HL-60/S4 treated with phorbol 12-myristate 13-acetate at 8.2 ng/mL for 4 days and 3 days (cell line): ENCODE measurements around the gene C6orf136.

ENCODE experiments used
- in situ Hi-C: fragments of 300-500 bp; cut with MboI; formaldehyde crosslinking; loops from 2 replicates; pipeline ENCODE4 v1.15.0; 2022; ENCODE audit warnings: low sequenced_read_pairs

C6orf136 gene

DNA sequence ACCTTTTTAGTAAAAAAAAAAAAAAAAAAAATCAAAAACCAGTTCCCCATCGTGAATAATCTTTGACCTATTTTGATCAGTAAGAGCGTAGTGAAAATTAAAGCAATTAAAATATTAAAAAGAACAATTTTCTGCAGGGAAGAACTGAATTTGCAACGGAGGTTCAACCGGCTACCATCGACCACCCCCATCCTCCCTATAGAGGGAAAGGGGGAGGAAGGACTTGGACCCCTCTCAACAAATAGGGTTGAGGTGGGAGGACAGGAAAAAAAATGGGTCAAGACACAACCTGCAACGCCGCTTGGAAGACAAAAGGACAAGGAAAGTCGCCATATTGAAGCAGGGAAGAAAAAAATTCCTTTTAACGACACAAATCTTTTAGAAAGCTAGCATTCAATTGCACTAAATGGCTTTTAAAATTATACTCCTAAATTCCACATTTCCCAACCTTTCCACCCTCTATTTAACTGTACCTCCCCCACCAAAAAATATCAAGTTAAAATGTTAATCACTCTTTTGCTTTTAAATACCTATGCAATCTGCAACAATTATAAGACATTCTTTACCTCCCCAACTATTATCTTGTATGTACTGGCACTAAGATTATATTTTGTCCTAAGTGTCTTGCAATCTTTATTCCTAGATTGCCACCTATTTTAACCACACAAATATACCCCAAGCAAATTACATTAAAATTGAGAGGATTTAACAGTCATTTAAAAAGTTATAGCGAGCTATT lies 31.5 kb upstream of the C6orf136 start:
- in situ Hi-C loops, result no loop called here

DNA sequence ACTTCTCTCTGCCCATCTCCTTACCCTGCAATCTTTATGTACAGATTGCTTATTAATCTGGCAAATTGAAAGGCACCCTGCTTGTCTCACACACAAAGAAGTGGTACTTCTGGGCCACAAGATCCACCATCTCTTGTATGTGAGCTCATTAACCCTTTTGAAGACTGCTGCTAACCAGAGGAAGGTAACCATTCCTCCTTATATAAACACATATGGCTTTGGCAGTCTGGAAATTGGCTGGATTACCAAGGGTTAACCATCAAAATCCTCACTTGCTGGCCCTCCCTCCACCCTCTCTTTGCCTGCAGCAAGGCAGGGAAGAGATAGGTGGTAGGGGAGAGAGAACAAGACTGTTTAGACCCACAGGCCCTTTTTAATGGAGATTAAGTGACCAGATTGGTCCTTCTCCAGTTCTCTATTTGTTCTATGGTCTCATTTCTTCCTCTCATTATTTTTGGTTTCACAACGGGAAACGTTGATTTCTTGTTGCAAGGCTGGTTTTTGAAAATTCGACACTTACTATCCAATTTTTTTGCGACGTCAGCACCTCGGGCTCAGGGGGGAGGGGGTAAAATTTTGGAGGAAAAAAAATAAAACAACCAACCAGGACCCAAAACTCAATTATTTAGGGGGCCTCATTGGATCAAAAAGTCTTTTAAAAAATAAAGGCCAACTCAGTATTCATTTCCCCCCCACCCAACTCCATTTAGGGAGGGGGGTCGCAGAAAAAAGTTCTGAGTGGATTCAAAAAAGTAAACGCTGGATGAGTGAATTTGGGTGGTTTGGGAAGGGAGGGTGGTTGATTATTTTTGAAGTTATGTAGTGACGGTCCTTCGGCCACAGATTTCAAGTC lies 30.7 kb upstream of the C6orf136 start:
- in situ Hi-C loops, result no loop called here

DNA sequence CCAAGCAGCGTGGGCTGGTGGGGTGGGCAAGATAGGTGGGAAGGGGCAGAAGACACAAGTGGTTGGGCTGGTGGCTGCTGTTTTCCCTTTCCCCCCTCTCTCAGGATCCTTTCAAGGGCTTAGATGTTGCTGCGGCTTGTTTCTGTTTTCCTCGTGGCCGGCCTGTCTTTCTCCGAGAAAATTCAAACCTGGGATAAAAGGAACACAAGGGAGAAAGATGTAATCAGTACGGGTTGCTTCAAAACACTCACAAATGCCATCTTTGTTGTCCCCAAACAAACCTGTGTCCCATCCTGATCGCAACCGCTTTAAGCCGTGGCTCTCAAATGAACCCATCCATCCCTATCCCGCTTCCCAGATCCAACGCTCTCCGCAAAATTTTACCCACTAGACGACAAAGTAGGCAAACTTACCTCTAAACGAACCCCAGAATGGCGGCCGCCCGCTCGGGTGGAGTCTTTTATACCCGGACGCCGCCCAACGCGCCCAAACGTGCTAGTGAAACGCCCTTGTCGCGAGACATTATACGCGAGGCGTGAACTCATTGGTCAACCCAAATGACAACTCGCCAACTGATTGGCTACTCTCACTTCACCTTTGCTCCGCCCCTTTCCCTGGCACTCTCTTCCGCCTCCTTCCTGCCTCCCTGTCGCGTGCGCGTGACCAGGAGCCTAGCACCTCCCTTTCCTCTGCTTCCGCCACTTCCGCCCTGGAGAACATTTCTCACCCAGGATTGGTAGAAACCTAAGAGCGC lies 29.9 kb upstream of the C6orf136 start, which contains the start of gene PPP1R10:
PPP1R10 (minus strand) TSS at position 433 of the 754 bp plus-strand sequence. CDS start 7,299 bp downstream, outside the sequence.
- in situ Hi-C loops, result no loop called here

DNA sequence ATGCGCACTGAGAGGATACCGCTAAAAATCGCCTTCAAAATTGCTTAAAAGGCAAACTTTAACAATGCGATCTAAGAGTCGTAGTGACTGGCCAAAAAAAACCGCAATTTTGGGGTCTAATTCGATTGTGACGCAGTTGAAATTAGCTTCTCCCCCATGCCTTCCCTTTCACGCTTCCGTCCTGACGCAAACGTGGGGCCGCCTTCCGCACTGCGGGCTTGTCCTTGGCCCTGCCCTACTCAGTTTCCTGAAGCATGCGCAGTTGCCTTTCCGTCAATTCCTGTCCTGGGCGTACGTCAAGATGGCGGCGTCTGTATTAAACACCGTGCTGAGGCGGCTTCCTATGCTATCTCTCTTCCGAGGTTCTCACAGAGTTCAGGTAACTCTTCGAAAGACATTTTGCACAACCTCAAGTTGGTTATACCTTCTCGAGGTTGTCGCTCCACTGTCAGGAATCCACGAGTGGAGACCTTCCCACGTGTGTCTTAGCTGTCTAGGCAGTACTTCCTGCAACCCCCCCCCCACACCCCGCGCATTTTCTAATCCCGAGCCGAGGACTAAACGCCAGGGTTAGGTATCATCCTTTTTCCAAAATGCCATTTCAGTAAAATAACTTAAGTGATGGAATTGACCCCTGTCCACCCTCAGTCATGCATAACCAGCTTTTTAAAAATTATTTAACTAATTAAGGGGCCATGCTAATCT lies 29.2 kb upstream of the C6orf136 start, which contains the start of gene MRPS18B:
MRPS18B (plus strand) TSS at position 276 of the 705 bp plus-strand sequence; CDS start at position 302, 26 bp downstream.
- in situ Hi-C loops, result no loop called here

DNA sequence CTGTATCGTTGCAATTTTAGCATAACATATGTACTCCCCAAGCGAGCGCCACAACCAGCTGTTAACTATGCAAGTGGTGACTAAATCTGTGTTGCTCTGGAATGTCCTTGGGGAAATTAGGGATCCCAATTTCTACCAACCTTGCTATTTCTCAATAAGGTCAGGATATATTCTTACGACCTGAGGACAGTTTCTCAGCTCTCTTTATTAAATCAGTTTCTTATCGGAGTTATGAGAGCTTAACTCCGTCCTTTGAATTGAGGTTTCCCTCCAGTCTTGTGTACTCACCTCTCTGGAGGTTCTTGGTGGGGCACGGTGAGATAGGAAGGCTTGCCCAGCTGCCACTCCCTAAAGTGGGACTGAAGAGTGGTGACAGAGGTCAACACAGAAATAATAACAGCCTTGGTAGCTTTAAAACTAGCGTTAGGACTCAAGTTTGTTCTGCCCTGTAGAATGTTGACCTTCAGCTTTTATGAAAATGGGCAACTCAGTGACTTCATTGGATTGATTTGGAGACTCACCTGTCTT lies 28.6 kb upstream of the C6orf136 start:
- in situ Hi-C loops, result no loop called here

DNA sequence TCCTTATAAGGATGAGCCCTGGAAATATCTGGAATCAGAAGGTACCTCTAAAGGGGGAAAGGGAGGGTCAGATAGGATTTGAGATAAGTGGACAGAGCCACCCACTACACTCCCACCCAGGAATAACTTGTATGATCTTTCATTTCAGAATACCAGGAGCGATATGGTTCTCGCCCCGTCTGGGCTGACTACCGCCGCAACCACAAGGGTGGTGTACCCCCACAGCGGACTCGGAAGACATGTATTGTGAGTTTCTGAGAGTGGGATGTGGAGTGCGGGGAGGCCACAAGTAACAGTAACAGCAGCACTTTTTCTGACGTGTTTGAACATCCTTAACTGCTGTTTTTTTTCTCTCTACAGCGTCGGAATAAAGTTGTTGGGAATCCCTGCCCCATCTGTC lies 27.4 kb upstream of the C6orf136 start:
- in situ Hi-C loops, result no loop called here

DNA sequence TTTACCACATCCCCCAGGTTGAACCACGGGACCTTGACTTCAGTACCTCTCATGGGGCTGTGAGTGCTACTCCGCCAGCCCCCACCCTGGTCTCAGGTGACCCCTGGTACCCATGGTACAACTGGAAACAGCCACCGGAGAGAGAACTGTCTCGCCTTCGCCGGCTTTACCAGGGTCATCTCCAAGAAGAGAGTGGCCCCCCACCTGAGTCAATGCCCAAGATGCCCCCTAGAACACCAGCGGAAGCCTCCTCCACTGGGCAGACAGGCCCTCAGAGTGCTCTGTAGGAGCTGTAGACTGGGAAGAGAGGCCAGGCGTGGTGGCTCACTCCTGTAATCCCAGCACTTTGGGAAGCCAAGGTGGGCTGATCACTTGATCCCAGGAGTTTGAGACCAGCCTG lies 21.4 kb upstream of the C6orf136 start:
- in situ Hi-C loops, result no loop called here

DNA sequence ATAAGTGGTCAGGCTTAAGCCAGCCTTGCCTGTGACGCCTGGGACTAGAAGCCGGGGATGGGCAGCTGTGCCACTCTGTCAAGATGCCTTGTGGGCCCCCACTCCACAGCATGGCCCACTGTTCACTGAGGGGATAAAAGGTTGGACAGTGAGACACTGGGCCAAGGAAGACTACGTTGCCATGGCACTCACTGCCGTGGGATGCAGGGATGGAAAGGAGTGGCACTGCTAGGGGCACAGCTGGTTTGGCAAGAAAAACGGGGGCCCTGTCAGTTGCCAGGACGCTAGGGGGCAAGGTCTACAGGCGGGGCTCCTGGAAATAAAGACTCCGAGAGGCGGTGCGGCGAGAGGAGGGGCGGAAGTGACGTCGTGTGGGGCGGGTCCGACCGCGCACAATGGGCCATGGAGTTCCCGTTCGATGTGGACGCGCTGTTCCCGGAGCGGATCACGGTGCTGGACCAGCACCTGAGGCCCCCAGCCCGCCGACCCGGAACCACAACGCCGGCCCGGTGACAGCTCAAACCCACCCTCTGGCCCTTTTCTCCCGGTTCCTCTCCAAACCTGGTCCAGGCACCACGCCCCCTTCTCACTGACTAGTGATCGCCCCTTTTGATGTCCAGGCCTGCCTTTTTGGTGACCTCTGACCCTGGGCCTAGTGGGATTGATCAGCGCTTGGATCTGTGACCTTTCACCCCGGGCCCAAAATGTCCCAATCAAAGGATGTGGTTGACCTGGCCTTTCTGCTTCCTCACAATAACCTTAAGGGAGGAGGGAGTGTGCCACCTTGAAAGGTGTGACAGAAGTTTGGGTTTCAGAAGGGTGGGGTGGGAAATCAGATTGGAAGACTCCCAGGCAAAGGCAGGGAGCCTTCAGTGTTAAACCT lies 20.2 kb upstream of the C6orf136 start, which contains the start of gene ATAT1:
ATAT1 (plus strand) TSS at position 391 of the 883 bp plus-strand sequence.
- in situ Hi-C loops, result no loop called here

DNA sequence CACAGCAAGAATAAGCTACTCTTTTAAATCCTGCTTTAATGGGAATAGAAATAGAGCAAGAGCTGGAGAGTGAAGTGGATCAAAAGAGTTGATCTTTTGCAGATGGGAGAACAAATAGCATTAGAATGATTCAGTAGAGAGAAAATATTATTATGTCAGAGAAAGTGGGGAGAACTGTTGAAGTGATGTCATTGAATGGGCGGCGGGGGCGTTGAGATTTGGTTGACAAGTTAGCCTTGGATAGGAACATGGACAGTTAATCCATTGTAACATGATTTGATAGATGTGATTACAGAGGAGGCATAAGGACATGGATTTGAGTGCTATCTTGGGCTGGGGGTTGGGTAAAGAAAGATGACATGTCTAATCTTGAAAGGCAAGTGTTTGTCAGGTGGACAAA lies 11.1 kb upstream of the C6orf136 start:
- in situ Hi-C loops, result no loop called here

DNA sequence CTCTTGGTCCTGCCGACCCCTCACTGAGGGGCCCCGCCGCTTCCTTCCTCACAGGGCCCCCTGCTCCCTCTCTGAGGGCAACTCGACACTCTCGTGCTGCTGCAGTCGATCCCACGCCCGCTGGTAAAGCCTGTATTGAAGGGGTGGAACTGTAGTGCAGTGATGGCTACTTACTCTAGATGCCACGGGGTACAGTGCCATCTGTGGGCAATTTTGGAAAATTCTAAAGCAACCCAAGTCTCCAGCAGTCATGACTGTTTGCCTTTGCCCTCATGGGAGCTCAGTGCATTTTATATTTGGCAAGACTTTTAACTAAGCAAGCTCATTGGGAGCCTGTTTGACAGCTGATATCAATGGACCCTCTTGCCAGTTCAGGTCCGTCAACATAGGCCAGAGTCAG lies 6.5 kb upstream of the C6orf136 start:
- in situ Hi-C loops, result no loop called here

DNA sequence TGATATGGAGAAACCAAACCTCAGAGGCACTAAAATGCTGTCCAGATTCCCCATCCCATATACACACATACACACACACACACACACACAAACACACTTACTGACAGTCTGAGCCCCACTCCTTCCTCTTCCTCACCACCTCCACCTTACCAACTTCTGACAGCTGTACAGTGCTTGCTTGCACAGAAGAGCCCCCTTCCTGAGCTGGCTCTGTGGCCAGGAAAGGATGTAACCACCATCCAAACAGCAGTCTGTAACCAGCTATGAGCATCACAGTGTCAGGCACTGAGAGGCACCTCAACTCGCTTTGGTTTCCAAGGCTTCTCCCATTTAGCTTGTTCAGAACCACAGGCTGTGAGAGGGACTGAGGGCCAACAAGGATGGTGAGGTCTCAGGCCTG lies 5.9 kb upstream of the C6orf136 start:
- in situ Hi-C loops, result no loop called here

DNA sequence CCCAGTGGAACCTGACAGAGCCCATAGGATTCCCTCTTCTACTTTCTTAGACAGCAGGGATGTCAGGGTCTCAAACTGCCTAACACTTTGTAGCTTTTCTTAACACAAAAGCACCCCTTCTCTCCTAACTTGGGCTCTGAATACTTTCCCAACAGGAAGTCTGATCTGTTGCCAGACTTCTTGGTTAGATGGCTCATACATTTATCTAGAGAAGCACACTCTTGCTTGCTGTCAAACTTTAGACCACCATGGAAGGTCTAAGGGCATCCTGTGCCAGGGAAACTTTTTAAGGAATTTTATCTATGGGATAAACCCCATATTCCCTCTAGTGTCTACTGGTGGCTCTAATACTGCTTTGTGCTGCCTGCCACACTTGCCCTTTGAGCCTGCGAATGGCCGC lies 3.3 kb upstream of the C6orf136 start:
- in situ Hi-C loops, result no loop called here

DNA sequence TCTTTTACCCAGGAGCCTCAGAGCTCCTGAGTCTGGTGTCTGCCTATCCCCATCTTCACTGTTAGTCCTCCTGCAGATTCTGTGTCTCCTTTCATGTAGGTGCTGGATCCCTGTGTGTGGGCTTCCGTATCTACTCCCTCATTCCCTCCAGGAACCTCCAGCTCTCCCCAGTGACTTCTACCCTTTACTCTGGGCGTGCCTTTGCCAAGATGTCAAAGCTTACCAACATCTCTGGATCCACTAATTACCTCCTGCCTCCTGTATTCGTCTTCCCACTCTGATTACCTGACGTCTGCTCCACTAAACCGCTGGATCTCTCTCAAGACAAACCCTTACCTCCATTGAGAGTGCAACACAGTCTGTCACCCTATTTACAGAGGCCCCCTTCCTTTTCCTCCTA lies 2.2 kb upstream of the C6orf136 start:
- in situ Hi-C loops, result no loop called here

DNA sequence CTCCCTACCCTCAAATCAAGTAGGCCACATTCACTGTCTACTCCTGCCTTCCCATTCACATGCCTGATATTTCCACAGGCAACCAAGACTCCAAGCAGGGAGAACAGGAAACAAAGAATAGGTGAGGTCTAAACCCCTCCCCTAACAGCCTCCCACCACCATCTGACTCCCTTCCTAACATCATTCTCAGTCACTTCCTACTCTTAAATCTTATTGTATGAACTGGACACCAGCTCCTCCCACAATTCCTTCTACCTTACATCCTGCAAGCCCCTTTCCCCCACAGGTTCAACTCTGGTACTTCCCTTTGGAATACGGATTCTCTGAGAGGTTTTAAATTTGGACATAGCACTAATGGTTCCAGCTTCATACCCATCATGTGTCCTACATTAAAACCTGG lies 944 bp upstream of the C6orf136 start:
- in situ Hi-C loops, result no loop called here

DNA sequence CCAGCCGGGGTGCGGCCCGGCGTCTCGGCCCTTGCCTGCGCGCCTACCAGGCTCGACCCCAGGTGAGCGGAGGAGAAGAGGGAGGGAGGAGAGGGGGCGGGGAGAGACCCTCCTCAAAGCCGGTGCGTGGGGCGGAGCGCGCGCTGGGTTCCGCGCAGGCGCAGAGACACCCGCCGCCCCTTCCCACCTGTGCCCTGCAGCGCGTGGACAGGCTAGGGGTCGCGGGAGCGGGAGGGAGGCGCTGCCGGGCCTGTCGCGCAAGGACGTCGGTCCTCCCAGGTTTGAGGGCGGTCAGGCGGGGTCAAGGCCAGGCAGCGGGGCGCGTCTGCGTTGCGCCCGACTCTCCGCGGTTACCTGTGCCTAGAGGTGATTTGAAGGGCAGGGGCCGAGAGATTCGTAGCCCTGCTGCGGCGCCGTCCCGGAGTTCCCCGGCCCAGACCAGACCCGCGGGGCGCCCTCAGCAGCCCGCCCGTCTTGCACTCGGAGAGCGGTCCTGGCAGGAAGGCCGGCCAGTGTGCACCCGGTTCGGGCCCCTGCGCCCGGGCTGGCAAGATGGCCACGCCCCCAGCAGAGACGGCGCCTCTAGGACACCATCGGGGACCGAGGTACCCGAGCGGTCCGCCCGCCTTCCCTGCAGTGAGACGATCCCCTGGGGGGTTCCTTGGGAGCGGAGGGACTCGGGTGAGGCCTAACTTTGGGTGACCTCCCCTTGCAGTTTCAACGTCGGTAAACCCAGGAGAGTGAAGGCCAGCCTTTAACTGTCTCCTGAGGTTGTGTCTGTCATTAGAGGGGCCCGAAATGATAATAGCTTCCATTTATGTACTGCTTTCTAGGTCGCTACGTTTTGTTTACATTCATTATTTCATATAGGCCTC lies 546 bp downstream of the C6orf136 start:
- in situ Hi-C loops, result no loop called here

DNA sequence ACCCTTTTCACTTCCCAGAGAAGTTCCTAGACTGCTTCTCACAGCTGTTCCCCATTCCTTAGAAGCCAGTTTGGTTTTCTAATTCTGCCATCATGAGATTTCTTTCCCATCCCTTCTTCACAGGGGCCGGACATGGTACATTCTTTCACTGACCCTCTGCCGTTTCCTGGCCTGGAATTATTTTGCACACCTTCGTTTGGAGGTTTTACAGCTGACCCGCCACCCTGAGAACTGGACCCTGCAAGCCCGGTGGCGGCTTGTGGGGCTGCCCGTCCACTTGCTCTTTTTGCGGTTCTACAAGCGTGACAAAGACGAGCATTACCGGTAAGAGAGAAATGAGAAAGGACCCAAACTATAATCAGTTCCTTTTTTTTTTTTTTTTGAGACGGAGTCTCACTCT lies 4.2 kb downstream of the C6orf136 start:
- in situ Hi-C loops, result no loop called here

DNA sequence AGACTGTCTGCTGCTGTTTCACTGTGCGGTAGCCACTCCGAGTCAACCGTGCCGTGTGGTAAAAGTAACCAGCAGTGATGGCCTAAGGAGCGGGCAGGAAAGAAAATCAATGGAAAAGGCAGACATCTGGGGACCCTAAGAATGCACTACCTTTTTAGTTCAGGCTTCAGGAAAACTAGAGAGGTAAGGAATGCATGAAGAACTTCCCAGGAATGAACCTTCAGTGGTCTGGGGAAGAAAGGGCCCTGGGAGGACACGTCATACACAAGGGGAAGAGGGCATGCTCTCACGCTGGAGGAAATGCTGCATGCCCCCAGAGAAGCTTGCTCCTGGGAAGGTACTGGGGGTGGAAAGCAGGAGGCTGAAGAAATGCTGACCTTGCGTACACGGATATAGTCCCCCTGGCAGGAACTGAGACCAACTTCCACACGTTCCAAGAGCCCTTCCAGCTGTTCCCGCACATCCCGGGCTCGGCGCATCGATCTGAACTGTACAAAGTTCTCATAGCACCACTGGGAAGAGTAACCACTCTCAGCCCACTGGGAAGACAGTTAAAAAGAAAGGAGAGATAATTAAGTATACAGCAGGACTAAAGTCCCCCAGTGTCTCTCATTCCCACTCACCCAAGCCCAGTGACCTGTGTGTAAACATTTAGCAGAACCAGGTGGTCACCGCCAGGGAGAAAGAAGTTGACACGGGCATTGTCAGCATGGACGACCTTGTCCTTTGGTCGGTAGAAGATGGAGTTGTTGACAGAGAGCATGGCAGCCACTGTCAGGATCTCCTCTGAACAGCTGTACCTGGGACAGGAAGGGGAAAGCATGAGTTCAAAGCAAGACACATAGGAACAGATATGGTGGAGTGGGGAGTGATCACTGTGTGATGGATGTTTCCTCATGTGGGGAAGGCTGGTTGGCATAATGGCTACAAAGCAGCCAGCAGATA lies 8.1 kb downstream of the C6orf136 start:
- in situ Hi-C loops, result no loop called here
